K562 (cell line): Measurements from ENCODE around the gene AGRN.

ENCODE experiments used
- CEBPB ChIP-seq: fragments of 450-650 bp; IDR thresholded peaks from 2 replicates; pipeline ENCODE4 v1.6.1; 2016; ENCODE audit warnings: missing genetic modification characterization, missing compliant biosample characterization
- EGR1 ChIP-seq: fragments of 450-650 bp; conservative IDR thresholded peaks from 2 replicates; pipeline ENCODE4 v1.6.1; 2017; ENCODE audit warnings: mild to moderate bottlenecking
- HNRNPLL ChIP-seq: fragments of 200-400 bp; formaldehyde crosslinking; IDR thresholded peaks from 2 replicates; pipeline ENCODE4 v1.6.1; 2017; ENCODE audit warnings: low read length, low read depth, mild to moderate bottlenecking; ENCODE audit not compliant: poor library complexity, severe bottlenecking
- MYBL2 ChIP-seq, 2 experiments: fragments of 450-650 bp in 1 of 2; sonication (generic) in 1 of 2; formaldehyde crosslinking in 1 of 2; IDR thresholded peaks; 2 replicates each; pipeline versions ENCODE4 v1.6.1 to v1.8.1; 2017 to 2022; ENCODE audit warnings: borderline replicate concordance in 1 of 2, inconsistent platforms in 1 of 2, low read depth in 1 of 2, mild to moderate bottlenecking in 1 of 2, missing genetic modification reagents in 1 of 2, moderate library complexity in 1 of 2
- NR1H2 ChIP-seq: sonication (generic); formaldehyde crosslinking; IDR thresholded peaks from 2 replicates; pipeline ENCODE4 v1.4.0; 2020; ENCODE audit warnings: mild to moderate bottlenecking, missing genetic modification reagents
- POU5F1 ChIP-seq: fragments of 150-350 bp; IDR thresholded peaks from 2 replicates; pipeline ENCODE4 v1.6.1; 2014; ENCODE audit warnings: borderline replicate concordance, low read length, low read depth, mild to moderate bottlenecking; ENCODE audit not compliant: partially characterized antibody
- ZNF274 ChIP-seq: IDR thresholded peaks from 2 replicates; pipeline ENCODE4 v1.6.1; 2011; ENCODE audit warnings: low read depth, mild to moderate bottlenecking, low read length, moderate library complexity, borderline replicate concordance
- TF ChIP-seq, protein P1 (sequence below), 3 experiments: IDR thresholded peaks in 2 of 3; conservative IDR thresholded peaks in 1 of 3; 2 replicates each; pipeline ENCODE4 v1.5.1; 2011 to 2012; ENCODE audit warnings: low read length in 3 of 3, mild to moderate bottlenecking in 3 of 3, control low read depth in 2 of 3, improper control_type of control experiment in 1 of 3, inconsistent platforms in 1 of 3, low read depth in 1 of 3, mixed read lengths in 1 of 3, moderate library complexity in 1 of 3; ENCODE audit not compliant: insufficient read depth in 2 of 3

DNA sequence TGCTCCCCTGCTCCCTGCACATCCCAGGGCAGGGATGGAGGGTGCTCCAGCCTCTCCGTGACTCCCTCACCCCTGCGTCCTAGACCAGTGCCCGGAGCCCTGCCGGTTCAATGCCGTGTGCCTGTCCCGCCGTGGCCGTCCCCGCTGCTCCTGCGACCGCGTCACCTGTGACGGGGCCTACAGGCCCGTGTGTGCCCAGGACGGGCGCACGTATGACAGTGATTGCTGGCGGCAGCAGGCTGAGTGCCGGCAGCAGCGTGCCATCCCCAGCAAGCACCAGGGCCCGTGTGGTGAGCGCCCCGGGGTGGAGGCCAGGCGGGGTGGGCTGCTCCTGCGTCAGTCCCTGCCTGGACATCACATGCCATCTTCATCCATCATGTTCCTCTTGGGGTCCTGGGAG is 22.0 kb downstream of the AGRN start:
- TF ChIP-seq EGR1 (no peak), NR1H2 (CRISPR knock-in tag) (no peak), CEBPB (no peak), POU5F1 (no peak), HNRNPLL (no peak), ZNF274 (no peak), MYBL2 (IDR thresholded peaks at IDR 0.05; ENCODE audit: low read depth) (no peak), MYBL2 (CRISPR knock-in tag; IDR thresholded peaks at IDR 0.05; ENCODE audit: borderline replicate concordance) (no peak)
- TF ChIP-seq, protein P1, sequence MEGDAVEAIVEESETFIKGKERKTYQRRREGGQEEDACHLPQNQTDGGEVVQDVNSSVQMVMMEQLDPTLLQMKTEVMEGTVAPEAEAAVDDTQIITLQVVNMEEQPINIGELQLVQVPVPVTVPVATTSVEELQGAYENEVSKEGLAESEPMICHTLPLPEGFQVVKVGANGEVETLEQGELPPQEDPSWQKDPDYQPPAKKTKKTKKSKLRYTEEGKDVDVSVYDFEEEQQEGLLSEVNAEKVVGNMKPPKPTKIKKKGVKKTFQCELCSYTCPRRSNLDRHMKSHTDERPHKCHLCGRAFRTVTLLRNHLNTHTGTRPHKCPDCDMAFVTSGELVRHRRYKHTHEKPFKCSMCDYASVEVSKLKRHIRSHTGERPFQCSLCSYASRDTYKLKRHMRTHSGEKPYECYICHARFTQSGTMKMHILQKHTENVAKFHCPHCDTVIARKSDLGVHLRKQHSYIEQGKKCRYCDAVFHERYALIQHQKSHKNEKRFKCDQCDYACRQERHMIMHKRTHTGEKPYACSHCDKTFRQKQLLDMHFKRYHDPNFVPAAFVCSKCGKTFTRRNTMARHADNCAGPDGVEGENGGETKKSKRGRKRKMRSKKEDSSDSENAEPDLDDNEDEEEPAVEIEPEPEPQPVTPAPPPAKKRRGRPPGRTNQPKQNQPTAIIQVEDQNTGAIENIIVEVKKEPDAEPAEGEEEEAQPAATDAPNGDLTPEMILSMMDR (IDR thresholded peaks at IDR 0.05 in 2 of 3, conservative IDR thresholded peaks at IDR 0.05 in 1 of 3; ENCODE audit: insufficient read depth in 2 of 3, low read depth in 1 of 3, low read length in 3 of 3) = no peak
